HG02798 (cell line): ENCODE results near the gene RNF207.
A peak's percentile ranks its signal among the peaks of the same experiment; 100 is the strongest.
"Not testable (repeated sequence)": the region's sequence is repeated elsewhere in the genome, so short reads cannot be mapped to it uniquely, and the experiment has no call there.

Experiments used
- ATAC-seq: cut with Tn5 transposase; IDR thresholded peaks from one replicate; pipeline ENCODE4 v1.9.1; 2021; ENCODE audit warnings: mild to moderate bottlenecking; ENCODE audit not compliant: unreplicated experiment, poor library complexity

Gene RNF207

DNA sequence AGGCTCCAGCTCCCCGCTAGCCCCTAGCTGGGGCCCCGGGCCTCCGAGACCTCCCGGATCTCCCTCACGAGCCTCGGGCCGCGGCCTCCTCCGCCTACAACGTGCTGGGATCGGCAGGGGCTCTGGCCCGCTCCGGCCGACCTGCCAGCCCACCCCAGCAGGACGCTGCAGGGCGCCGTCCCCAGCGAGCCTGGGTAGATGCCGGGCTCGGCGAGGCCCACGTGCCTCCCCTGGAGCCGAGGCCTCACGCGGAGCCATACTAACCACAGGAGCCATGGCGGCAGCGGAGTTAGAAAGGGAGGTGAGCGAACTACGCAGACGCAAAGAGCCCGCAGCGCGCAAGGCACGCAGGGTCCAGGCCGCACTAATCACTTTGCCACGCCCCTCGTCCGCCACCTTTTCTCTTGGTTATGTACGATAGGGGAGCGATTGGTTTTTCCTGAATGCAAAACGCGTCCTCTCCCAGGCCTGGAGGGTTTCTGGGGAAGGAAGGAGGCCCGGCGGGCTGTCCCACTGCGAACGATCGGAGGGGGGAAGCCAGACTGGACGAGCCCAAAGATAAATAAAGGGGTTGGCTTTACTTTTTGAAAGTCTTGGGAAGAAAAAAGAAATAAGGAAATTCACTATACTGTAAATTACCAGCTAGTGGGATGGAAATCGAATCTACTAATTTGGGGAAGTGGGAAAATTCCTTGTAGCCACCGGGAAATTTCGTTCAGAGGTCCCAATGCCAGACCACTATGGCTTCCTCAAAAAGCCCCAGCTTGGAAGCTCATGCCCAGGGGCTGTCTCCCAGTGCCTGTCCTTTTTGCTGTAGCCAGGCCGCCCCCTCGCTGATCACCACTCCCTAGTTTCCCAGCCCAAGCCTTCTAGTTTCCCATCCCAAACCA, 6.4 kb upstream of the RNF207 start, which contains the start of gene RPL22:
Gene RPL22 (minus strand): TSS at position 298 of the 890 bp plus-strand sequence. CDS start 22 bp downstream, at position 276.
- peak; percentile 97 for ATAC-seq

DNA sequence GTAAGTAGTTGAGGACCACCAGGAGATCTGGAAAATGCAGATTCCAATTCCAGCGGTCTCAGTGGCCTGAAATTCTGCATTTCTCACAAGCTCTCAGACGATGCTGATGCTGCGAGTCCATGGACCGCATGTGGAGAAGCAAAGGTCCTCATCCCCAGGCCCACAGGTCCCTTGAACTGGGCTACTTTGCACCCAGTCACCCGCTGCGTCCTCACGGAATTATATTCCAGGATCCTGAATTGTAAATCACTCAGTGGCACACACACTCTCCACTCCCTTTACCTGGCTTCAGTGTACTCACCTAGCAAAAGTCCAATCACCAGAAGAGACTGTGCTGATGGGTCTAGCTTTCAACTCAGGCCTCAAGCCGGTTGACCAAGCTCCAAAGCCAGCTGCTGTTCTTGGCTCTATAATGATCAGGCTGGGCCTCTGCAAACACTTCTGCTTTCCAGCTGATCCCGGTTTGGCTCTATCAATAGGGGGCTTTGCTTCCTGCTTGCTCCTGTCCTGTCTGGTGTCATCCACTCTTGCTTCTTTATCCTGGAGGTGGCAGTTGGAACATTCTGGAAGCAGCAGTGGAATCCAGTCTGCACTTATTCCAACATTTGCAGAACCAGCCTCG, 5.6 kb upstream of the RNF207 start:
- no peak for ATAC-seq

DNA sequence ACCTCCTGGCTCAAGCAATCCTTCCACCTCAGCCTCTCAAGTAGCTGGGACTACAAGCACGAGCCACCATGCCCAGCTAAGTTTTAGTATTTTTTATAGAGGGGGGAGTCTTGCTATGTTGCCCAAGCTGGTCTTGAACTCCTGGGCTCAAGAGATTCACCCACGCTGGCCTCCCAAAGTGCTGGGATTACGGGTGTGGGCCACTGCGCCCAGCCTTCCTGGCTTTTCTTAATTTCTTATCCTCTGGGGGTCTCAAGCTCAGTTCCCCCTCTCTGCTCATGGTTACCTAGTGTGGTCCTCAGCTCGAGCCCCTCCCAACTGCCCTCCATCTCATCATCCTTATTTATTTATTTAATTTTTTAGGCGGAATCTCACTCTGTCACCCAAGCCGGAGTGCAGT, 3.7 kb upstream of the RNF207 start:
- ATAC-seq = no peak

DNA sequence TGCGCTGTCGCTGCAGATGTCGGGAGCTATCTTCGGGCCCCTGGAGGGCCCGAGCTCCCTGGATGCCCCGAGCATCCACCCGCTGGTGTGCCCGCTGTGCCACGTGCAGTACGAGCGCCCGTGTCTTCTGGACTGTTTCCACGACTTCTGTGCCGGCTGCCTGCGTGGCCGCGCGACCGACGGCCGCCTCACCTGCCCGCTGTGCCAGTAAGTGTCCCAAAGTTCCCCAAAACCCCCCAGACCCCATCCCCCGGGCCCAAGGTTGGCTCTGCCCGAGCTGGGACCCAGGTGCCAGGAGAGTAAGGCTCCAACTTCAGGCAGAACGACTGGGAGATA, 569 bp downstream of the RNF207 start:
- ATAC-seq = no peak

DNA sequence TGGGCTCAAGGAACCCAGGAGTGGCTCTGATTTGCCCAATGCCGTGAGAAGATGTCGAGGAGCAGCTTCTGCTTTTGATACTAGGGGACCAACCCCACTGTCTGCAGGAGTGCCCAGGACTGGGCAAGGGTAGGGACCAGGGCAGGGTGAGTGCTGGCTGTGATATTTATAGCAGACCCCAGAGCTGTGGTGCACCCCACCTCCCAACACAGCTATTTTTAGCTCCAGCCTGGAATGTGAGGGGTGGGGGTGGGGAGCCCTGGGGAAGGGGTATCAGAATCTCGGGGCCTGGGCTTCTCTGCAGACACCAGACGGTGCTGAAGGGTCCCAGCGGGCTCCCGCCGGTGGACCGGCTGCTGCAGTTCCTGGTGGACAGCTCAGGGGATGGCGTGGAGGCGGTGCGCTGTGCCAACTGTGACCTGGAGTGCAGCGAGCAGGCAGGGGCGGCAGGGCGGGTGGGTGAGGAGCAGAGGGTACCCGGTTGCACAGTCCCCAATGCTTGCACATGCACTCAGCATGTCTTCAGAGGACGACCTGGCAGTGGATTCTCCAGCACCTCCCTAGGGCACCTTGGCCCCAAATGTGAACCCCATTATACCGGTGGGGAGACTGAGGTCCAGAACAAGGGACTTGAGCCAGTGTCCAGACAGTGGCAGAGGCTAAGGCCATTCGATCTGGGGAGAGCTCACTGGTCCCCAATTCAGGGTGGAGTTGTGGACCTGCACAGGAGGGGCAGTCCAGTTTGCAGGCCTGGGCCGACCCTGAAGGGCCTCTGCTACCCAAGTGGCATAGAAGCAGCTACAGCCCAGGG, 1.4 kb downstream of the RNF207 start:
- ATAC-seq = no peak

DNA sequence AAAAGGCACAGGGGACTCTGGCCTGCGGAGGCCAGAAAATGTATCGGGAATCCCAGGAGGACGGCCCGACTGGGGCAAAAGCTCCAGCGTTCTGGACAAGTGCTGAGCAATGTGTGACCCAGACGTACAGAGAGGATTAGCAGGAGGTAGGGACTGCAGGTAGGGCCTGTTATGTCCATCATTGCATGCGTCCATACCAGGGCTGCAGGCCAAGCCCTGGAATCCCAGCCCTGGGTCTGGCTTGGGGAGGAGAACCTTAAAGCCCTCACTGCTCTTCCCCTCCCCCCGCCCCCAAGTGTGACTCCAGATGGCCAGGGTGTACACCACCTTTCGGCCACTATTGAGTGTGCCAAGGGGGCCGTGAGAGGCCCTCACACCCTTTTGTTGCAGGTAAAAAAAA, 2.0 kb downstream of the RNF207 start:
- no peak for ATAC-seq

DNA sequence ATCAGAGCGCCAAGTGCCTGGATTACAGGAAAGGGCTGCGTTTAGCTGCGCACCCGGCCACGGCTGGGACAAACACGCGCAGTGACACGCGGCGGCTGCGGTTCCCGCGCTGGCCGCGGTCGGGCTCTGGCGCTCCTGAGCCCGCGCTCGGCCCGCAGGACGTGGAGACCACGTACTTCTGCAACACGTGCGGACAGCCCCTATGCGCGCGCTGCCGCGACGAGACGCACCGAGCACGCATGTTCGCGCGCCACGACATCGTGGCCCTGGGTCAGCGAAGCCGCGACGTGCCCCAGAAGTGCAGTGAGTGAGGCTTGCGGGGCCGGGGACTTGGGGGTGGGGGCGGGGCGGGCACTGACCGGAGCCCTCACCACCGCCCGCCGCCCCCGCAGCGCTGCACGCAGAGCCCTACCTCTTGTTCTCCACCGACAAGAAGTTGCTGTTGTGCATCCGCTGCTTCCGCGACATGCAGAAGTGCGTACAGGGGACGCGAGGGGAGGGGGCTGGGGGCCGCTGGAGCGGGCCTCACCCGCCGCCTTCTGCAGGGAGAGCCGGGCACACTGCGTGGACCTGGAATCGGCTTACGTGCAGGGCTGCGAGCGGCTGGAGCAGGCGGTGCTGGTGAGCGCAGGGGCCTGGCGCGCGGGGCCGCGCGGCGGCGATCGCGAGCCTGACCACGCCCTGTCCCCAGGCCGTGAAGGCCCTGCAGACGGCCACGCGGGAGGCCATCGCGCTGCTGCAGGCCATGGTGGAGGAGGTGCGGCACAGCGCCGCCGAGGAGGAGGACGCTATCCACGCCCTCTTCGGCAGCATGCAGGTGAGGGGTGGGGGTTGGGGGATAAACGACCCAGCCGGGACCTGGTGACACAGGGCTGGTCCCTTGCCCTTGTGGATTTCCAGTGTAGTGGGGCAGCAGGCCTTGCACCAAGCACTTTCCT, 3.1 kb downstream of the RNF207 start:
- ATAC-seq = no peak

DNA sequence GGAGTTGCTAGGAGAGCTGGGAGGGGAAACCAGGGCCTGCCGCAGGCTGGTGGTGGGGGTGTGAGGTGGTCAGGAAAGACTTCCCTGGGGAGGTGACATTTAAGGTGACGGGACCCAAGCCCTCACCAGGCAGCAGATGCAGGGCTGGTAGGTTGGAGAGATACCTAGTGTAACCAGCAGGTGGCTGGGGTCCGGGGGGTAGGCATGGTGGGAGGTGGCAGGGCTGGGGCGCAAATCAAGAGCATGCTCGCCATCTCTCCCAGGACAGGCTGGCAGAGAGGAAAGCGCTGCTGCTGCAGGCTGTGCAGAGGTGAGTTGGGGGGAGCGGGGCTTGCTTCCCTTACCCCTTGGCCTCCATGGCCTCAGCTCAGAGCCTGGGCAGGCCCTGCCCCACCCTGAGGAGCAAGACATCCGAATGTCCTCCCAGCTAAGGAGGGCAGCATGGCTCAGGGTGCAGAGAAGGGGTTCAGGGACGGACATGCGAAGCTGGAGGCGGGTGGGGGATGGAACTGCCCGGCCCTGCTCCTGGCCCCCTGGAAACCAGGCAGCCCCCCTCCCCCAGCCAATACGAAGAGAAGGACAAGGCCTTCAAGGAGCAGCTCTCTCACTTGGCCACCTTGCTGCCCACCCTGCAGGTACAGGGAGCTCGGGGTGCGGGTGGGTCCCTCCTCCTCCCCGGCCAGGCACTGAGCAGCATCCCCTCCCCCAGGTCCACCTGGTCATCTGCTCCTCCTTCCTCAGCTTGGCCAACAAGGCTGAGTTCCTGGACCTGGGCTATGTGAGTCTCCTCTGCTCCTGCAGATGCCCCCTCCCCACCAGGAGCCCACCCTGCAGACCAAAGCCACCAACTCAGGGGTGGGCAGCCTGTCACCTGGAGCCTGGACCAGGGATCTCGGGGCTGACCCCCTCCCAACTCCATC, 4.0 kb downstream of the RNF207 start:
- ATAC-seq = no peak

DNA sequence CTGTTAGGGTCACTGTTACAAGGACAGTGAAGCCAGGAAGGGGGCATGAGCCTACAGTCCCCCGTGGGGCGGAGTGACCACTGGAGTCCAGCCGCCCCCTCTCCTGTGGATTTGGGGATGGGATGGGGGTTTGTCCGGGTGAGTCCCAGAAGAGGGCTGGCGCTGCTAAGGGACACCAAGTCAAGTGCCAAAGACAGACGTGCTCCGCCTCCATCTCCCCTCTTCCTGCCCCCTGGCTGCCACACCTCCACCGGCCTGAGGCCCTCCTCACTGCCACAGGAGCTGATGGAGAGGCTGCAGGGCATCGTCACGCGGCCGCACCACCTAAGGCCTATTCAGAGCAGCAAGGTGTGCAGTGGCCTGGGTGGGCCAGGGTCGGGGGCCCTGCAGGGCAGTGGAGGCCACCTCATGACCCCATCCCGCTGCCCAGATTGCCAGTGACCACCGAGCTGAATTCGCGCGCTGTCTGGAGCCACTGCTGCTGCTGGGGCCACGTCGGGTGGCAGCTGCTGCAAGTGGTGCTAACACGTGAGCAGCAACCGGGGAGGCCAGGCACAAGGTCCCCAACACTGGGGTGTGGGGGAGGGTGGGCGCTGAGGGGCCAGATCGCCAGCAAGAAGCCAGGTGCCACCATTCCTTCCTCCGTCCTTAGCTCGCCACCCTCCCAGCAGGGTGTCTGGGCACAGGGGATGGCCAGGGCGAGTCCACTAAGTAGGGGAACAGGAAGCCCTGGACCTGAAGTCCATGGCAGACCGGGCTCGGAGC, 4.9 kb downstream of the RNF207 start:
- no peak for ATAC-seq

DNA sequence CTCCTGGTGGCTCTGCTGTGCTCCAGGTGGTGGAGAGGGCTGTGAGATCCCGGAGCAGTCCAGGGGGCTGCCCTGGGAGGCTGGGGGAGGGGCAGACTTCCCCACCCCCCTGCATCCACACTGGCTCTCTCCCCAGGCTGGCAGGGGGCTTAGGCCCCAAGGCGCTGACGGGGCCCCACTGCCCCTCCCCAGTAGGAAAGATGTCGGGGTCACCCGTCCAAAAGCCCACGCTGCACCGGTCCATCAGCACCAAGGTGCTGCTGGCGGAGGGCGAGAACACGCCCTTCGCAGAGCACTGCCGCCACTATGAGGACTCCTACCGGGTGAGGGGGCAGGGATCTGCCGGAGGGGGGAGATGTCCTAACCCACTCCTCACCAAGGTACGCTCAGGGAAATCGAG, 5.8 kb downstream of the RNF207 start:
- no peak for ATAC-seq

DNA sequence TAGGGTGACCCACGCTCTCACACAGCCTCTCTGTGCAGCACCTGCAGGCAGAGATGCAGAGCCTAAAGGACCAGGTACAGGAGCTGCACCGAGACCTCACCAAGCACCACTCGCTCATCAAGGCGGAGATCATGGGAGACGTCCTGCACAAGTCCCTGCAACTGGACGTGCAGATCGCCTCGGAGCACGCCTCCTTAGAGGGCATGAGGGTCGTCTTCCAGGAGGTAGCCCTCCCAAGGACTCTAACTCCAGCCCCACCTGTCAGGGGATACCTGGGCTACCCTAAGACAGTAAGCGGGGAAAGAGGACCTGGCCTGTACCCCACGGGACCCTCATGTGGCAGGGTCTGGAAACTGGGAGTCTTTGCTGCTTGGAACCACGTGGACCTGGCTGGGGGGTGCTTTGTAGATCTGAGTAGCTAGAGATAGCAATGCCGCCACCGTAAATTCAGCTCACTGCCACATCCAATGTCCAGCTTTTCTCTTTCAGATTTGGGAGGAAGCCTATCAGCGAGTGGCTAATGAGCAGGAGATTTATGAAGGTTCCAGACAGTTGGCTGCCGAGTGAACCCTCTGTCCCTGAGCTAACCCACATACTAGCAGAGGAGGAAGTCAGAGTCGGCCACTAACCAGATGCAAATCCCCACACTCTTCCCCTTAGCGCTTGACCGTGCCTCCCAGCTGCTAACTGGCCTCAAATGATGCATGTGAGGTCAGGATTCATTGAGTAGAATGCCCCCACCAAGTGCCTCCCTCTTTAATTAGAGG, 6.5 kb downstream of the RNF207 start:
- ATAC-seq = no peak

DNA sequence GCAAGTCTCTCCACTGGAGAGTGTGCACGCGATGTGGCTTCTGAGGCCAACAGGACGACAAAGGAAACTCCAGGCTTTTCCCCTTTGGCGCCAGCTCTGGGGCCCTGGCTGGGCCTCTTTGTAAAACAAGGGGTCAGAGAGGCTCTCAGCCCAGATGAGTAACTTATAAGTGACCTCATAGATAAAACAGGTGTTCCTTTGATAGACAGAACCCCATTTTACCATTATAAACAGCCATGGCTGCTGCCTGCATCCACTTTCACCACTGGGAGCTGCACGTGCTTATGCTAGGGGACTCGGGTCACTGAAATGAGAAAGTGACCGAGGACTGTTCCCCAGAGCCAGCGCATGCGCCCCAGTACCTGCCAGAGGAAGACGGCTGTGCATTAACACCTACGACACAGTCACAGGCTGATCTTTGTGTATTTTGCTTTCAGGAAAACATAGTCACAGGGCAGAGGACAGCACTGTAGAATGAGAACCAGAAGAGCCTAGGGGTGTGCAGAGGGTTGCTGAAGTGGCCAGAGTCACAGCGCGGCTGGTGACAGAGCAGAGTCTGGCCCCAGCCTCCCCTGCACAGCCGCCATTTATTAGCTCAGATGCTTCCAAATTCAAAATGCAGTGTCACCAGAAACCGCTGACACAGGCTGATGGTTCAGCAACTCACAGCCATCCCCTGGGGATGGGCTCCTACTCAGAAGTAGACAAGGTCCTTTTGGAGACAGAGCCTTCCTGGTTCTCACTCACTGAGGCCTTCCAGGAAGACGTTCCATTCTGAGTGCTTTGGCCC, 12.7 kb downstream of the RNF207 start:
- ATAC-seq = no peak

DNA sequence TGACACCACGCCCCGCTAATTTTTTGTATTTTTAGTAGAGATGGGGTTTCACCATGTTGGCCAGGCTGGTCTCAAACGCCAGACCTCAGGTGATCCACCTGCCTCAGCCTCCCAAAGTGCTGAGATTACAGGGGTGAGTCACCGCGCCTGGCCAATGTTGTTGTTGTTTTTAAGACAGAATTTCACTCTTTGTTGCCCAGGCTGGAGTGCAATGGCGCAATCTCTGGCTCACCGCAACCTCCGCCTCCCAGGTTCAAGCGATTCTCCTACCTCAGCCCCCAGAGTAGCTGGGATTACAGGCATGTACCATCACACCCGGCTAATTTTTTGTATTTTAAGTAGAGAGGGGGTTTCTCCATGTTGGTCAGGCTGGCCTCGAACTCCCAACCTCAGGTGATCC, 13.7 kb downstream of the RNF207 start:
- ATAC-seq = not testable (repeated sequence)

DNA sequence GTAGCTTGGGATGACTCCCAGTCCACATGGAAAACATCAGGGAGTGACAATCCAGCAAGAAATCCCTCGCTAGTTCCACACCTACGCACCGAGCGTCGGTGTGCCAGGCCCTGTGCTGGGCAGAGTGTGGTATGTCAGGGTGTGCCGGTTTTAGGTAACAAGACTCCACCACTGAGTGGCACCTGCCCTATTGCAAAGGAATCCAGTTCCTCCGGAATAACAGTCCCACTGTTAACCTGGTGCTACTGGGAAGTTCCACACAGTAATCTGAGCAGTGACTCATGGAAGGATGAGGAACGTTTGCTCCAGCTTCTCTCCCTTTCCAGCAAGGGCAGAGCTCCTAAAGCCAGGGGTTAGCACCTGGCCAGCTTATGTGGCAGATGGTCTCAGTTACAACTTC, 14.3 kb downstream of the RNF207 start:
- ATAC-seq = no peak

DNA sequence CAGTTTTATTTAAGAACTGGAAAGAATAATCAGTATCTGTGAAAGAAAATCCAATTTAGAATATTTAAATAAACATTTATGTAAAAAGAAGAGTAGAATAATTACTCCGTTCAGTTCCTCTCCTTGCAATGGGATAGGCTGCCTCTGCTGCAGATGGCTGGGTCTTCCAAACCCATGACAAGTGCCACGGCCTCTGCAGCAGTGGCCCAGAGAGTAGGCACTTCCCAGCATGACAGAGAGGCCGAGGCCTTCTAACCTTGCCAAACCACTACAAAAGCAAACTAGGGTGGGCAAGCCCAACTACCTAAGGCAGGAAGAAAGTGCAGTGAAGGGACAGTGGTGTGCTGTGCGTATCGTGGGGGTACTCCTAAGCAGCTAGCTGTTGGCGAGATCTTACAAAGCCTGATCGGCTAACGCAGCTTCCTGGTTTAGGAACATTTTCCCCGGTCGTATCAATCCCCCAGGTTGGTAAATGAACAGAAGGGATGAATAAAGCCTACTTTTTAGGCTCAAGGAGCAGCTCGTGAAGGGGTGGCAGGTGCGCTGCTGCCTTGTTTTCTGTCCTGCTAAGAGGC, 15.4 kb downstream of the RNF207 start:
- no peak for ATAC-seq

DNA sequence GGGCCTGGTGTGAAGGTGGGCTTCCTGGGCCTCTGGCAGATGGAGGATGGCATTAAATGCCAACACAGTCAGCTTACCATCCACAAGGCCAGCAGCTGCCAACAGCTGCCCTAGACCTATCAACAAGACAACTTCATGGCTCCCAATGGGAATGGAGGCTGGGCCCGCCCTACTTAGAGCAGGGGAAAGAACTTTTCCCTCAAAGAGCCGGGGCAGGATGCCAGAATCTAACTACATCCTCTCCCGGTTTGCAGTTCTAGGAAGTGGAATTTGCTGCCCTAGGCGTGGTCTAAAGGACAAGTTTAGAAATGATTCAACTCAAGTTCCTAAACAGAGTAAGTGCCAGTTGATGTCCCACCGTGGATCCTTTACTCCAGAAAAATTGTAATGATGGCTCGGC, 16.7 kb downstream of the RNF207 start:
- ATAC-seq = no peak
